HG03442 (cell line): ENCODE results near the gene SNPH.
"Not testable (repeated sequence)": the region's sequence is repeated elsewhere in the genome, so short reads cannot be mapped to it uniquely, and the experiment has no call there.

Experiments used
- ATAC-seq: cut with Tn5 transposase; IDR thresholded peaks from one replicate; pipeline ENCODE4 v1.9.1; 2021; ENCODE audit warnings: mild to moderate bottlenecking, moderate library complexity; ENCODE audit not compliant: unreplicated experiment

The SNPH gene

GRCh38 chr20:1336699-1337367 lies 70.7 kb downstream of the SNPH start:
- ATAC-seq: no peak

DNA sequence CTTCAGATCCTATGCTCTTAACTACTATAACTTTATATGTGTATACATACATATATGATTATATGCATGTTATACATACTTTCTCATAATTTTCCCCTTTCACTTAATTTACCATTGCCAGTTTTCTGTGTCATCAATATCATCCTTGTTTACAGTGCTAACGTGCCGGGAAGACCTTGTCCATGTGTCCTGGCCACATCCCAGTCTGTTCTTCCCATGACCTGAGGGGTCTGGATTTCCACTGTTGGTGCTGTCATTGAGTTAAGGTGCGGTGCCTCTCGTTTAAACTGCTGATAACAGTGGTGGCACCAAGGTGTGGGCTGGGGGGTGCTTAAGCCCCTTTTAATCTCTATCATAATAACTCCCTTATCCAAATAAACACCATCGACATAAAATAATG lies 71.3 kb downstream of the SNPH start:
- ATAC-seq: no peak

DNA sequence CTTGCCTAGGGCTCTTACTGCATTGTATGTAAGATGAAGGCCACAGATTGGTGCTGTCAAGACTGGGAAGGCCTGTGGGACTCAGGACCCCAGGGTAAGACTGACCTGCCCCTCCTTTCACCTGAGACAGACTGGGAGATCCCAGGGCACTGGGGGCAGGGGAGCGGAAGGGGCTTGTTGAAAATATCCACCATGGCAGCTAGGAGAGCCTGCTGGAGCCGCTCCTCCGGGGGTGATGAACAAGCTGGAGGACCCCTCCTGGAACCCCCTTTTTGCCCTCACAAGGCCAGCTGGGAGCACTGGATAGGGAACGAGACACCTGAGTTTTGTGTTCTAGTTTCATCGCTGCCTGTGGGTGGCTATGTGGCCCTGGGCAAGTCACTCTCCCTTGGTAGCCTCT lies 72.0 kb downstream of the SNPH start:
- no peak for ATAC-seq

DNA sequence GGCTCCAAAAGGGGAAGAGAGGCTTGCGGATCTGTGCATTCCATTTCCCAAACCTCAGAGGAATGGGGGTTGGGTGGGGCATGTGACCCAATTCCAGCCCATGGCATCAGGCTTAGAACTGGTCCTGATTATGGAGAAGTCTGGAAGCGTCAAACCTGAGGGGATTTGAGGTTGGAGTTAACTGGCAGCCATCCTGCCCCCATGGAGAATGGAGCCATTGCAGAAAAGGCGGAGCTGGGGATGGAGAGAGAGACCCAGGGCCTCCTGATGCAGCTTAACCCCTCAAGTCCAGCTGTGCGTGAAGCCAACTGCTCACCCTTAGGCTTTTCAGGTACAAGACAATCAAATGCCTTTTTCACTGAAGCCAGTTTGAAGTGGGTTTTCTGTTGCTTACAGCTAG lies 72.7 kb downstream of the SNPH start:
- ATAC-seq: no peak

DNA sequence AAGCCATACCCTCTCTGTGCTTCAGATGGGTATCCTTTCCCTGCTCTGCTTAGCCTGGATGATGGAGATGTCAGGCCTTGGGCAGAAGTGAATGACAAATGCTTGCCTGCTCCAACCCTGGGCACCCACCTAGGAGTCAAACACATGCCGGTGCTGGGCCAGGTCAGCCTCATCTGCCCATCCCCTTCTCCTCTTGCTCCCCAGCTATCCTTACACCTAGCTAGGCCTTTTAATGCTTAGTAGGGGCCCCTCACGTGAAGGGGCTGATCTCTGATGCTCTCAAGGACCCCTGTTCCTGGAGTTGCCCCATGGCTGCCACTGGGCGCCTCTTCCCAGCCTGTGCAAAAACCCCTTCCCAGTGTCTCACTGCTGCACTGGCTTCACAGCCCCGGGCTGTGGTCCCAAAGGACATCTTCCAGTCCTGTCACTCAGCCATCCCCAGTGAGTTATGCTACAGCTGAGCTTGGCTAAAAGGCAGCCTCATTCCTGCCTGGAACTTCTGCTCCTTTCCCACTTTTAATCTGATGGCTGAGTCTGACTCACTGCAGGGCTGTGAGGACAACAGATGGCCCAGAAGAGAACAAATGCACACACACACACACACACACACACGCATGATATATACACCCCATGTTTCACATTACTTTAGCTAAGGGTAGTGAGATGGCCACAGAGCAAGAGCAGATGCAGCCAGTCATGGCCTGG lies 75.6 kb downstream of the SNPH start:
- no peak for ATAC-seq

DNA sequence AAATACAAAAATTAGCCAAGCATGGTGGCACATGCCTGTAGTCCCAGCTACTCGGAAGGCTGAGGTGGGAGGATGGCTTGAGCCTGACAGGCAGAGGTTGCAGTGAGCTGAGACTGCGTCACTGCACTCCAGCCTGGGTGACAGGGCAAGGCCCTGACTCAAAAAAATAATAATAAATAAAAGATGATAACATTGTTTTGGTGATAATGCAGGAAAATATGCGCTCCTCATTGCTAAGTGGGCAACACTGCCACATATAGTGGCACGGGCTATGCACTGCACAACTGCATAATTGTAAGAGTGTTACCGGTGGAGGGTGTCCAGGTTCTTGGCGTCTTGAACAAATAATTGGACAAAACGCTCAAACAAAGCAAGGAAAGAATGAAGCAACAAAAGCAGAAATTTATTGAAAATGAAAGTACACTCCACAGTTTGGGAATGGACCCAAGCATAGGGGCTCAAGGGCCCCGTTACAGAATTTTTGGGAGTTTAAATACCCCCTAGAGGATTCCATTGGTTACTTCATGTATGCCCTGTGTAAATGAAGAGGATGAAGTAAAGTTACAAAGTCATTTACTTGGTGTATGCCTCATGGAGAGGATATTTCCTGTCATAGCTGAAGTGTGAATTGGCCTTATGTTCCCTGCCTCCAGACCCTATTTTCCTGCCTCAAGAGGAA lies 77.5 kb downstream of the SNPH start:
- ATAC-seq: not testable (repeated sequence)

DNA sequence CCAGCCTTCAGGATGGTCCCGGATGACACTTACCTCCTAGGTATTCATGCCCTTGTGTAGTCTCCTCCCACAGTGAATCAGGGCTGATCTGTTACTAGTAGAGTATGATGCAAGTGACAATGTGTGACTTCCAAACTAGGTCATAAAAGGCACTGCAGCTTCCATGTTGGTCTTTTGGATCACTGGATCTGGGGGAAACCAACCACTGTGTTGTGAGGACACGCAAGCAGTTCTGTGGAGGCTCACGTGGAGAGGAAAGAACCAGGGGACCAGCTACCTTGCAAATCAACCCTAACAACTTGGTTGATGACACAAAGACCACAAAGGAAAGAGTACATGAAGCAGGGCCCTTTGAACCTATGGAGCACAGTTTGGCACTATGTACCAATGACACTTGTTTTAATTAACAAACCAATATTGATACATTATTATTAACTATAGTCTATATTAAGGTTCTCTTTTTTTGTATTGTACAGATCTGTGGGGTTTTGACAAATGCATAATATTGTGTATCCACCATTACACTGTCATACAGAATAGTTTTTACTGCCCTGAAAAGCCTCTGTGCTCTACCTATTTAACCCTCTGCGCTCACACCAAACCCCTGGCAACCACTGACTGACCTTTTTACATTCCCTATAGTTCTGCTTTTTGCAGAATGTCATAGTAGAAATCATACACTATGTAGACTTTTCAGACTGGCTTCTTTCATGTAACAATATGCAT lies 79.1 kb downstream of the SNPH start:
- no peak for ATAC-seq

- ATAC-seq: no peak
Observed at GRCh38 chr20:1345756-1346093, 79.6 kb downstream of the SNPH start.

DNA sequence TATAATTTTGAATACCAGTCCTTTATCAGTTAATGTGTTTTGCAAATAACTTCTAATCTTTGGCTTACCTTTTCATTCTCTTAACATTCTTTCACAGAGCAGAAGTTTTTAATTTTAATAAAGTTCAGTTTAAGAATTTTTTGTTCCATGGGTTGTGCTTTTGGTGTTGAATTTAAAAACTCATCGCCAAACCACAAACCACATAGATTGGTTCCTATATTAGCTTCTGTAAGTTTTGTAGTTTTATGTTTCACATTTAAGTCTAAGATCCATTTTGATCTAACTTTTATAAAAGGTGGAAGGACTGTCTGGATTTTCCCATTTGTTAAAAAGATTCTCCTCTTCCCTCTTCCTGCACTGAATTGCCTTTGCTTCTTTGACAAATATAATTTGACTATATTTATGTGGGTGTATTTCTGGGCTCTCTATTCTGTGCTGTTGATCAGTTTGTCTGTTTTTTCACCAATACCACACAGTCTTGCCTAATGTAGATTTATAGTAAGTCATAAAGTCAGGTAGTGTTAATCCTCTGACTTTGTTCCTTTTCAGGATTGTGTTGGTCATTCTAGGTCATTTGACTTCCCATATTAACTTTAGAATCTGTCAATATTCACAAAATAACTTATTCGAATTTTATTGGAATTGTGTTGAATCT lies 80.3 kb downstream of the SNPH start:
- no peak for ATAC-seq

GRCh38 chr20:1353956-1354355 lies 87.9 kb downstream of the SNPH start:
- no peak for ATAC-seq

DNA sequence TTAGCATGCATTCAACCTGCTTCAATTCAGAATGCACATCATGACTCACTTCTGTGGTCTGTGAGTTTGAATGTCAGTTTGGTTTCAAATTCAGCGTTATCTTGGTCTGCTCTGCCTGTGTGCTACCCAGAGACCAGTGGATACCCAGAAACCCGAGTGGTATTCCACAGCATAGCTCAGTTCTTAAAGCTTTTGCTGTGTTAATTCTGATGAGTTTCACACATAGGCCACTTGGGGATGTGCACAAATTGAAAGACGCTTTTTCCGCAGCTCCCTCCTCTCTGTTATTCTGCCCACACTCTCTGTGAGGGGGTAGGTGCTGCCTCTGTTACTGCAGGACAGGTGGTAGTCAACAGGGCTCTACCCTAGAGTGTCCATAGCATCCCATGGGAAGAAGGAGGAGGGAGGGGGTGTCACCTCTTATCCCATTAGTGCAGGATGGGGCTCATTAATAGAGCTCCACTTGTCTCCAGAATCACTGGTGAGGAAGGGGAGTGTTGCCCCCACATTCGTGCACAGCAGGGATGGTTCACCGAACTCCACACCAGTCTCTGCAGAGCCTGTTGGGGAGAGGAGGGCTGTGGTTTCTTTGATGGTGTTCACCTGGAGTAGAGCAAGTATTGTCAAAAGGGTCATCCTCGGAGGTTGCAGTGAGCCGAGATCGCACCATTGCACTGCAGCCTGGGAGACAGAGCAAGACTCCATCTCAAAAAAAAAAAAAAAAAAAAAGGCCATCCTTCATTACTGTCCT lies 92.0 kb downstream of the SNPH start:
- no peak for ATAC-seq
